Measurements from ENCODE around the gene SCFD2.

SCFD2 gene

GRCh38 chr4:52962721-52963120 is 403.1 kb downstream of the SCFD2 start:
- in situ Hi-C loops (cut with HindIII; ENCODE audit: low pct_ligation_motif_present, low sequenced_read_pairs): loop anchor here (25.0 kb wide), 1 partner anchor 400 kb away; no protein-coding TSS in a partner anchor
- no peak for TF ChIP-seq CTCF (IDR thresholded peaks at IDR 0.05; ENCODE audit: low read depth, low read length, missing control alignments)
- Histone ChIP-seq H3K27ac (no peak overlapping the region), H3K36me3 (replicated peaks) (no peaks in the 10 kb centered on the region), H3K27me3 (replicated peaks) (no peaks in the 10 kb centered on the region), H3K4me3 (ENCODE audit: low read depth, low read length) (no peak overlapping the region)
- DNase-seq: no peak

- no peaks in the 10 kb centered on the region for H3K27me3 ChIP-seq (replicated peaks)
- in situ Hi-C loops (cut with HindIII; ENCODE audit: low pct_ligation_motif_present, low sequenced_read_pairs): loop anchor here (25.0 kb wide), 1 partner anchor 400 kb away; no protein-coding TSS in a partner anchor
- DNase-seq: no peak
Observed at GRCh38 chr4:52961666-52962412, 404.0 kb downstream of the SCFD2 start.

GRCh38 chr4:52959541-52959940 is 406.3 kb downstream of the SCFD2 start:
- Histone ChIP-seq H3K4me3 (ENCODE audit: low read depth, low read length) (no peak overlapping the region), H3K27ac (no peak overlapping the region), H3K36me3 (replicated peaks) (no peaks in the 10 kb centered on the region), H3K27me3 (replicated peaks) (no peaks in the 10 kb centered on the region)
- in situ Hi-C loops (cut with HindIII; ENCODE audit: low pct_ligation_motif_present, low sequenced_read_pairs): loop anchor here (25.0 kb wide), 1 partner anchor 397 kb away; no protein-coding TSS in a partner anchor
- no peak for TF ChIP-seq CTCF (IDR thresholded peaks at IDR 0.05; ENCODE audit: low read depth, low read length, missing control alignments)
- DNase-seq: no peak

More at GRCh38 chr4:52961666-52962412, 404.0 kb downstream of the SCFD2 start:
- Histone ChIP-seq H3K36me3 (replicated peaks) (no peaks in the 10 kb centered on the region), H3K27ac (no peak overlapping the region), H3K4me3 (ENCODE audit: low read depth, low read length) (no peak overlapping the region)
- no peak for TF ChIP-seq CTCF (IDR thresholded peaks at IDR 0.05; ENCODE audit: low read depth, low read length, missing control alignments)

- TF ChIP-seq CTCF (IDR thresholded peaks at IDR 0.05; ENCODE audit: low read depth, low read length, missing control alignments): no peak
- H3K36me3 ChIP-seq (replicated peaks): no peaks in the 10 kb centered on the region
- H3K4me3 ChIP-seq (ENCODE audit: low read depth, low read length): no peak overlapping the region
- in situ Hi-C loops (cut with HindIII; ENCODE audit: low pct_ligation_motif_present, low sequenced_read_pairs): loop anchor here (25.0 kb wide), 1 partner anchor 396 kb away; no protein-coding TSS in a partner anchor
- H3K27ac ChIP-seq: no peak overlapping the region
- H3K27me3 ChIP-seq (replicated peaks): no peaks in the 10 kb centered on the region
- DNase-seq: no peak
Observed at GRCh38 chr4:52957835-52958631, 407.8 kb downstream of the SCFD2 start.

GRCh38 chr4:52957220-52957686 is 408.6 kb downstream of the SCFD2 start:
- in situ Hi-C loops (cut with HindIII; ENCODE audit: low pct_ligation_motif_present, low sequenced_read_pairs): loop anchor here (25.0 kb wide), 1 partner anchor 395 kb away; no protein-coding TSS in a partner anchor
- Histone ChIP-seq H3K4me3 (ENCODE audit: low read depth, low read length) (no peak overlapping the region), H3K36me3 (replicated peaks) (no peaks in the 10 kb centered on the region), H3K27ac (no peak overlapping the region), H3K27me3 (replicated peaks) (no peaks in the 10 kb centered on the region)
- DNase-seq: no peak
- no peak for TF ChIP-seq CTCF (IDR thresholded peaks at IDR 0.05; ENCODE audit: low read depth, low read length, missing control alignments)
